ENCODE data around the gene DZANK1.
"Not testable (repeated sequence)": the region's sequence is repeated elsewhere in the genome, so short reads cannot be mapped to it uniquely, and the experiment has no call there.

DZANK1 gene

DNA sequence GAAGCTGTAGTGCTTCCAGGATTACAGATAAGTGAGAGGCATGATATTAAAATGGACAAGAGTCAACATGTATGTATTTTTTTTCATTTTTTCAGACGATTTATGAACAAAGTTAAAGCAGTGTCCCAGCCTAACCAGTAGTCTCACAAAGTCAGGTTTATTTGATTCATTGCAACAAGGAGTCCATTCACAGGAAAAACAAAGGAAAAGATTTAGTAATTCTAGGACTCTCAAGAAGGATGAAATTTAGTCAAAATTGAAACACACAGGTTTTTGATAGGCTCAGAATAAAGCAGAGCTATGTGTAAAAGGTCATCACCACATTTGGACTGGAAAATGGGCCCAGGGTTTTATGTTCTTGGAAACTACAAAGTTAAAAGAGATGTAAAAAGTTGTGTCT, 94.5 kb downstream of the DZANK1 start:
- Mint-ChIP-seq H3K36me3 (no peaks in the 10 kb centered on the region), H3K9me3 (no peaks in the 10 kb centered on the region), H3K27ac (no peak overlapping the region), H3K4me1 (no peaks in the 10 kb centered on the region), H3K4me3 (no peak overlapping the region)
- ATAC-seq (no peak), DNase-seq (ENCODE audit: low spot score in 2 of 2) (no peak)

DNA sequence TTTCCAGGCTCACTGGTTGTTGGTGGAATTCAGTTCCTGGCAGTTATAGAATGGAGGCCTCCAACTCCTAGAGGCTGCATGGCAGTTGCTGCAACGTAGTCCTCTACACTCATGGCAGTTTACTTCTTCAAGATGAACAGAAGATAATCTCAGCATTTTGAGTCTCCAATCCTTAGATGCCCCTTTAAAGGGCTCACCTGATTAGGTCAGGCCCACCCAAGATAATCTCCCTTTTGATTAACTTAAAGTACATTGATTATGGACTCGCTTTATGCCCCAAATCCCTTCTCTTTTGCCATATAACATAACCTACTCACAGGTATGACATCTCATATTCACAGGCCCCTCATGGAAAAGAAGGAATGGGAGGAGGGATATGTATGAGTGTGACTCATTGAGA, 102.1 kb downstream of the DZANK1 start:
- Mint-ChIP-seq H3K4me1 (no peaks in the 10 kb centered on the region), H3K27ac (no peak overlapping the region), H3K36me3 (no peaks in the 10 kb centered on the region), H3K9me3 (no peaks in the 10 kb centered on the region), H3K4me3 (no peak overlapping the region)
- no peak for DNase-seq (ENCODE audit: low spot score in 2 of 2)
- ATAC-seq, result no peak

DNA sequence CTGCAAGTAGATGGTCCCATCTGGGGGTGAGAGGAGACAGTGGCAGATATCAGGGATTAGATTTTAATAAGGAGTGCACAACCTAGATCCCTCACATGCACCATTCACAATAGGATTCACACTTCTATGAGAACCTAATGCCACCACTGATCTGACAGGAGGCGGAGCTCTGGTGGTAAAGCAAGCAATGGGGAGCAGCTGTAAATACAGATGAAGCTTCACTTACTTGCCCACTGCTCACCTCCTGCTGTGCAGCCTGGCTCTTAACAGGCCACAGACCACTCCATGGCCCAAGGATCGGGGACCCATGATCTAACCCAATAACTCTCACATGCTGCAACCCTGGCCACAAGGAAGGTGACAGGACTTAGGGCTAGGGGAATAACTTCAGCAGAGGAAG, 103.1 kb downstream of the DZANK1 start:
- H3K9me3 Mint-ChIP-seq, result no peaks in the 10 kb centered on the region
- H3K4me3 Mint-ChIP-seq, result no peak overlapping the region
- DNase-seq (ENCODE audit: low spot score in 2 of 2) (no peak), ATAC-seq (no peak)
- no peak overlapping the region for H3K27ac Mint-ChIP-seq
- no peaks in the 10 kb centered on the region for H3K4me1 Mint-ChIP-seq
- no peaks in the 10 kb centered on the region for H3K36me3 Mint-ChIP-seq

DNA sequence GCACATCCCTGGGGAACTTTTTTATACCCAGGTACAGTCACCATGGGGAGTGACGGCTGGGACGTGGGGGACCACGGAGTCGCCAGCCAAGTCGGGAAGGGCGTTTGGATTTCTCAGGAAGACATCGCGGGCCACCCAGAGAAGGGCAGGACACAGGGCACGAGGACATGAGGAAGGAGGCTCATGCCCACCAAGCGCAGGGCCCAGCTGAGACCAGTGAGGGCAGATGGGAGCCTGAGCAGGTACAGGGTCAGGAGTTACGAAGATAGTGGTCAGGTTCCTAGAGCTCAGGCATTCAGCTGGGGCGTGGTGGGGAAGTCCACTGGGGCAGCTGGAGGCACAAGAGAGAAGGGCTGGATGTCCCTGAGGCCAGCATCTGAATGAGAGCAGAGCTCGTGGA, 103.9 kb downstream of the DZANK1 start:
- ATAC-seq (no peak), DNase-seq (ENCODE audit: low spot score in 2 of 2) (no peak)
- no peak overlapping the region for H3K4me3 Mint-ChIP-seq
- no peaks in the 10 kb centered on the region for H3K9me3 Mint-ChIP-seq
- H3K27ac Mint-ChIP-seq, result no peak overlapping the region
- H3K36me3 Mint-ChIP-seq, result no peaks in the 10 kb centered on the region
- no peaks in the 10 kb centered on the region for H3K4me1 Mint-ChIP-seq

DNA sequence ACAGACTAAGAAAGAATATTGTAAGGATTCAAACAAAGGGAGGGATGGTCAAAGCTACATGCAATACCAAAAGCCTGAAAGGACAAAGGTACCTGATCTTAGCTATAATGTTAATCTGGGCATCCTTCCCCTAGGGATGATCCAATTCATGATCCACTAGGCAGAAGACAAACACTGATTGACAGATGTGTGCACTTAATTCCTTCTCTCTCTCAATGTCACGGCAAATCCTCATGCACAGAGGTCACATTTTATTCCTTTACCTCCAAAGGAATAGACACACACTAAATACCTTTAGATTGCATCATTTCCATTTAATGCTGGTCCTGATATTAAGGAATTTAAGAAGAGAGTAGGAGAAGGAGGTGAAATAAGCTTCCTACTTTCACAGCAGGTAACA, 105.2 kb downstream of the DZANK1 start:
- Mint-ChIP-seq H3K27ac (no peak overlapping the region), H3K36me3 (no peaks in the 10 kb centered on the region), H3K4me3 (no peak overlapping the region), H3K4me1 (no peaks in the 10 kb centered on the region), H3K9me3 (no peaks in the 10 kb centered on the region)
- no peak for DNase-seq (ENCODE audit: low spot score in 2 of 2)
- no peak for ATAC-seq

DNA sequence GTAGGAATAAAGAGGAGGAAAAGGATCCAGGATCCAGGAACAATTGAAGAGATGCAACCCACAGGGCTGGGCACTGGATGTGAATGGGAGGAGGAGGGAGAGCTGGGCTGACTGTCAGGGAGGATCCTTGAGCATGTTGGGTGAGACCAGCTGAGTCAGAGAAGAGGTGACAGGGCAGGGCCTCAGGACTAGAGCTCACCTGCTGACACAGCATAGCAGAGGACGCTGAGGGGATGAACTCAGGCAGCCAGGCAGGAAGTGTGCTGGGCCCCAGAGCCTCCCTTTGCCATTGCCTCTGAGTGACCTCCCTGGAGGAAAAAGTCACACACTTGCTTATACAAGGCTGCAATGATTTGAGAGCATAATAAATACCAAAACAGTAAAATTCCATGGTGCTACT, 106.2 kb downstream of the DZANK1 start:
- Mint-ChIP-seq H3K9me3 (no peaks in the 10 kb centered on the region), H3K4me1 (no peaks in the 10 kb centered on the region), H3K36me3 (no peaks in the 10 kb centered on the region), H3K27ac (no peak overlapping the region), H3K4me3 (no peak overlapping the region)
- ATAC-seq (peak; percentile 73), DNase-seq (ENCODE audit: low spot score in 2 of 2) (no peak)

DNA sequence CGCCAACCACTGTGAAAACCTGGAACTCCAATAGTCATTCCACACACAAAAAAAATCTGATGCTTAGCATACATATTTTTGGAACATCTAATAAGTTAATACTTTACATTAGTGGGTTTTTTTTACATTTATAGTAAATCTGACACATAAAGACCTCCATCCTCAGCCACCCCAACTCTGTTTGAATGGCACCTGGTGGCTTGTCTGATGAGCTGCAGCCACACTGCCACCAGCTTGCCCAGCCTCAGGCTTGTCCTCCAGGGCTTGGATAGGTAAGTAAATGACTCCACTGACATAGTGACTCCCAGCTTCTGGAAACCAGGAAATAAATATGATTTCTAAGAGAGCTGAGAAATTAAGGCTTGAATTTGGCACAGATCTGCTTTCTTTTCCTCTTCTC, 107.0 kb downstream of the DZANK1 start:
- Mint-ChIP-seq H3K9me3 (peaks cover 2% of the 10 kb centered on the region), H3K27ac (no peak overlapping the region), H3K36me3 (no peaks in the 10 kb centered on the region), H3K4me1 (no peaks in the 10 kb centered on the region), H3K4me3 (no peak overlapping the region)
- no peak for DNase-seq (ENCODE audit: low spot score in 2 of 2)
- ATAC-seq, result no peak

DNA sequence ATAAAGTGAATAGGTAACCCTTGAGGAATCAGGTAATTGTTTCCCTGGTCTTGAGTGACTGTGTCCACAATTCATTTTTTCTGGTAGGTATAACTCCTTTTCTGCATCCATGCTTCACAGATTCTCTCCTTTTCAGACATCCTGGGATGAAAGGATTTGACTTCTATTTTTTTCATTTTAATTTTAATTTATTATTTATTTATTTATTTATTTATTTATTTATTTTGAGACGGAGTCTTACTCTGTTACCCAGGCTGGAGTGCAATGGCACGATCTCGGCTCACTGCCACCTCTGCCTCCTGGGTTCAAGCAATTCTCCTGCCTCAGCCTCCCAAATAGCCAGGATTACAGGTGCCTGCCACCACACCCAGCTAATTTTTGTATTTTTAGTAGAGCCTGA, 117.1 kb downstream of the DZANK1 start:
- not testable (repeated sequence) for H3K36me3 Mint-ChIP-seq; DNase-seq (ENCODE audit: low spot score in 2 of 2); H3K9me3 Mint-ChIP-seq; H3K4me1 Mint-ChIP-seq; H3K4me3 Mint-ChIP-seq; H3K27ac Mint-ChIP-seq; ATAC-seq
